ENCODE measurements around the gene COPE. TPM values are rescaled to one million over a fixed set of nuclear protein-coding genes. Genes with fewer than 3 reads are reported as not detected.

COPE gene
- total RNA-seq, 1 donor from 2014 or later: 128 TPM

- no peak overlapping the region for H3K4me3 ChIP-seq
- intact Hi-C loops (cut with micrococcal nuclease): no loop called here
- peaks cover 28% of the 10 kb centered on the region for H3K36me3 ChIP-seq
- peaks cover 48% of the 10 kb centered on the region for H3K27me3 ChIP-seq (ENCODE audit: low read depth)
- DNase-seq: no peak
- peaks cover 24% of the 10 kb centered on the region for H3K4me1 ChIP-seq
- H3K27ac ChIP-seq (replicated peaks): no peak overlapping the region
- no peaks in the 10 kb centered on the region for H3K9me3 ChIP-seq (replicated peaks)
- no peak for TF ChIP-seq CTCF (IDR thresholded peaks at IDR 0.05; ENCODE audit: borderline replicate concordance)
Measured at GRCh38 chr19:18897094-18898029, 21.8 kb downstream of the COPE start.

DNA sequence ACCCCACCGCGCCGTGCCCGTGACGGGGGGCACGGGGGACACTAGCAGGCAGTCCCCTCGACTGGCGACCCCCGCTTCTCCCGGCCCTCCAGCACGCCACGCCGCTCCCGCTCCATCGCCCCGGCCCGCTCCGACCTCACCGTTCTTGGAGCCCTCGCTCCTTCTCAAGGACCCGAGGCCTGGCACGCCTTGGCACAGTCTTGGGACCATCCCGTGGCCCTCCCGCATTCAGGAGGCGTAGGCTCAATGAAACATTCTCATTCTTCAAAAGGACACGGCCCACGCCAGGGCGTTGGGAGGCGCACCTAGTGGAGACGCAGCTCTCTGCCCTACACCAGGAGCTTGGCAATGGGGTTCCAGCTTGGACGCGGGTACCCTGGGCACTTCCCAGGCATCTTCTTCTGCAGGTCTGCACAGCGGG lies 22.8 kb downstream of the COPE start:
- Histone ChIP-seq H3K27me3 (ENCODE audit: low read depth) (peaks cover 49% of the 10 kb centered on the region), H3K27ac (replicated peaks) (no peak overlapping the region), H3K4me3 (peak overlapping the region; percentile 30), H3K4me1 (peaks cover 24% of the 10 kb centered on the region), H3K36me3 (peaks cover 25% of the 10 kb centered on the region), H3K9me3 (replicated peaks) (no peaks in the 10 kb centered on the region)
- intact Hi-C loops (cut with micrococcal nuclease): no loop called here
- DNase-seq: no peak
- no peak for TF ChIP-seq CTCF (IDR thresholded peaks at IDR 0.05; ENCODE audit: borderline replicate concordance)

DNA sequence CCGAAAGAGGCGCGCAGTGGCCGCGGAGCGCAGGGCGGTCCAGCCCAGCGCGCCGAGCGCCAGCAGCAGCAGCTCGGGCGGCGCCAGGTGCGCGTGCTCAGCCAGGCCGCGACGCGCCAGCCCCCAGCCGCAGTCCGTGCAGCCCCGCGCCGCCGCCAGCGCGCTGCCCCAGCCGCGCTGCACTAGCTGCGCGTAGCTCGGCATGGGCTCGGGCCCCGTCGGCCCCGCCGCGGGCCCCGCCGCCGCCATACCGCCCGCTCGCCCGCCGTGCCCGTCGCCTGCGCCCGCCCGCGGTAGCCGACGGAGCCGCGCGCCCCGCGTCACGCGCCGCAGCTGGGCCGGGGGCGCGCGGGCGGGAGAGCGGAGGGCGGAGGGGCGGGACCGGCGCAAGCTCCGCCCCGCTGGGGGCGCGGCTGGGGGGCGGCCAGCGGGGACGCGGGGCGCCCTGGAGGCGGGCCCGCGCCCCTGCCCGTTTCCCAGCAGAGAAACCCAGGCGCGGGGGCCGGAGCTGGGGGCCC lies 23.3 kb downstream of the COPE start, which contains the start of gene CERS1:
CERS1 (minus strand) TSS at position 335 of the 518 bp plus-strand sequence; CDS start at position 249, 86 bp downstream.
- Histone ChIP-seq H3K9me3 (replicated peaks) (no peaks in the 10 kb centered on the region), H3K27me3 (ENCODE audit: low read depth) (peaks cover 49% of the 10 kb centered on the region), H3K27ac (replicated peaks) (no peak within 1 kb of the TSS), H3K4me3 (peak within 1 kb of the TSS; percentile 65), H3K4me1 (peaks cover 24% of the 10 kb centered on the region), H3K36me3 (peaks cover 19% of the 10 kb centered on the region)
- no peak for TF ChIP-seq CTCF (IDR thresholded peaks at IDR 0.05; ENCODE audit: borderline replicate concordance)
- no peak for DNase-seq
- intact Hi-C loops (cut with micrococcal nuclease): no loop called here

- peaks cover 24% of the 10 kb centered on the region for H3K4me1 ChIP-seq
- H3K27ac ChIP-seq (replicated peaks): no peak overlapping the region
- TF ChIP-seq CTCF (IDR thresholded peaks at IDR 0.05; ENCODE audit: borderline replicate concordance): peak; percentile 39
- intact Hi-C loops (cut with micrococcal nuclease): no loop called here
- peak overlapping the region; percentile 65 for H3K4me3 ChIP-seq
- no peaks in the 10 kb centered on the region for H3K9me3 ChIP-seq (replicated peaks)
- H3K36me3 ChIP-seq: peaks cover 13% of the 10 kb centered on the region
- no peak for DNase-seq
- H3K27me3 ChIP-seq (ENCODE audit: low read depth): peaks cover 49% of the 10 kb centered on the region
Measured at GRCh38 chr19:18895038-18895823, 24.0 kb downstream of the COPE start.
